Measurements from ENCODE around the gene SGPL1. TPM values are rescaled to one million over a fixed set of nuclear protein-coding genes. Genes with fewer than 3 reads are reported as not detected.
"Not testable (repeated sequence)": the region's sequence is repeated elsewhere in the genome, so short reads cannot be mapped to it uniquely, and the experiment has no call there.

The SGPL1 gene
- total RNA-seq, 4 donors from 2014 or later = 58.0 to 120 (median 74.0) TPM

DNA sequence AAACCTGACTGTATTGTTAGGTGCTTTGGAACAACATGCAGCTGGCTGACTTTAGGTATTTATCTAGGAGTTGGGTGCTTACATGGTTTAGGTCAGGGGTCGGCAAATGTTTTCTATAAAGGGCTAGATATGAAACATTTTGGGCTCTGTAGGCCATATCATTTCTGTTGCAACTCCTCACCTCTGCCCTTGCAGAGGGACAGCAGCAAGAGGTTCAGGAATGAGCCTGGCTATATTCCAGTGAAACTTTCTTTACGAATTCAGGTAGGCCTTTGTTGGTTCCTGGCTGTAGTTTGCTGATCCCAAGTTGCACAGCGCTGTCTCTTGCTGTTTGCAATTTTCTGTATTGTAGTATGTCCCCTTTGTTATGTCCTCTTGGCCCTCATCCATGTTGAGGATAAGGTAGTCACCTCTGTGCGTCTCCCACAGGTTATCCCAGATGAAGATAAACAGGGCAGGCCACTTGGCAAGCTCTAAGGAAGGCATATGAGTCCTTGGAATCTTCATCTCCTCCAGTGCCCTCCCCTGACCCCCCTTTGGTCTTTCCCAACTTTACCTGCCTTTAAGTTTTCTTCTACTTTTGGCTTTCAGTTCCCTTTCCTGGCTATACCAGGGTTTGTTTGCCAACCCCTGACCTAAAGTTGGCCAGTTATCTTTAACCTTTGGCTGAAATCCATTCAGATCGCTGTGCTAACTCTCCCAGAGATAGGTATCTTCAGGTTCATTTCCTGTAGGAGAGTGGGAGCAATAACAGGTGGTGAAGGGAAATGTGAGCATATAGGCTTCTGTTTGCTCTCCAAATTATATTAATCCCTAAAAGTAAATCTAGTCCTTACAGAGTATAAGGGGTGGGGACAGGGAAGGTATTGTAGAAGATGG lies 36.1 kb downstream of the SGPL1 start:
- DNase-seq (ENCODE audit: low spot score in 2 of 2) = no peak
- TF ChIP-seq POLR2A (IDR thresholded peaks at IDR 0.05) = no peak
- TF ChIP-seq, protein P1, sequence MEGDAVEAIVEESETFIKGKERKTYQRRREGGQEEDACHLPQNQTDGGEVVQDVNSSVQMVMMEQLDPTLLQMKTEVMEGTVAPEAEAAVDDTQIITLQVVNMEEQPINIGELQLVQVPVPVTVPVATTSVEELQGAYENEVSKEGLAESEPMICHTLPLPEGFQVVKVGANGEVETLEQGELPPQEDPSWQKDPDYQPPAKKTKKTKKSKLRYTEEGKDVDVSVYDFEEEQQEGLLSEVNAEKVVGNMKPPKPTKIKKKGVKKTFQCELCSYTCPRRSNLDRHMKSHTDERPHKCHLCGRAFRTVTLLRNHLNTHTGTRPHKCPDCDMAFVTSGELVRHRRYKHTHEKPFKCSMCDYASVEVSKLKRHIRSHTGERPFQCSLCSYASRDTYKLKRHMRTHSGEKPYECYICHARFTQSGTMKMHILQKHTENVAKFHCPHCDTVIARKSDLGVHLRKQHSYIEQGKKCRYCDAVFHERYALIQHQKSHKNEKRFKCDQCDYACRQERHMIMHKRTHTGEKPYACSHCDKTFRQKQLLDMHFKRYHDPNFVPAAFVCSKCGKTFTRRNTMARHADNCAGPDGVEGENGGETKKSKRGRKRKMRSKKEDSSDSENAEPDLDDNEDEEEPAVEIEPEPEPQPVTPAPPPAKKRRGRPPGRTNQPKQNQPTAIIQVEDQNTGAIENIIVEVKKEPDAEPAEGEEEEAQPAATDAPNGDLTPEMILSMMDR (IDR thresholded peaks at IDR 0.05) = no peak
- intact Hi-C loops (cut with DNase I; ENCODE audit: low total_unique reads) = no loop called here
- WGBS, 2 donors = 69 to 77% methylated on average over 5 of the region's 5 CpGs
- no peak overlapping the region for H3K4me3 ChIP-seq (ENCODE audit: low read depth, poor library complexity, severe bottlenecking)

DNA sequence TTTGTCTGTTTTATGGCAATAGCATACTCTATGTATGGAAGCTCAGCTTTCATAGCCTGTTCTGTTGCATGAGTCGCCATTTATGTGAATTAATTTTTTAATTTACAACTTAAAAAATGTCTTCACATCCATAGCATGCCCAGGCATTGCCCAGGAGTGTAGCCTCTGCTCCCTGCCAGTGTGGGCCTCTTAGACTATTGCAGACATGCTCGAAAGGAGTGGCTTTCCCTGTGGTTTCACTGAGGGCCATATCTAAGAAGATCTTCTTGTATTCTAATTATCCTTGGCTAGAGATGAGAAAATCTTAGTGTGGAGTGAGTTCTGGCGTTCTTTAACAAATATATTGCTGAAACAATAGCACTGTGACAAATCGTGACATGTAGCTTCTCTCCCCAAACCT lies 37.3 kb downstream of the SGPL1 start:
- DNase-seq (ENCODE audit: low spot score in 2 of 2) = no peak
- no peak for TF ChIP-seq POLR2A (IDR thresholded peaks at IDR 0.05)
- TF ChIP-seq, protein P1 (IDR thresholded peaks at IDR 0.05) = no peak
- H3K4me3 ChIP-seq (ENCODE audit: low read depth, poor library complexity, severe bottlenecking) = no peak overlapping the region
- intact Hi-C loops (cut with DNase I; ENCODE audit: low total_unique reads) = no loop called here
- 47 to 63% methylated on average over 4 of the region's 4 CpGs for WGBS, 2 donors

DNA sequence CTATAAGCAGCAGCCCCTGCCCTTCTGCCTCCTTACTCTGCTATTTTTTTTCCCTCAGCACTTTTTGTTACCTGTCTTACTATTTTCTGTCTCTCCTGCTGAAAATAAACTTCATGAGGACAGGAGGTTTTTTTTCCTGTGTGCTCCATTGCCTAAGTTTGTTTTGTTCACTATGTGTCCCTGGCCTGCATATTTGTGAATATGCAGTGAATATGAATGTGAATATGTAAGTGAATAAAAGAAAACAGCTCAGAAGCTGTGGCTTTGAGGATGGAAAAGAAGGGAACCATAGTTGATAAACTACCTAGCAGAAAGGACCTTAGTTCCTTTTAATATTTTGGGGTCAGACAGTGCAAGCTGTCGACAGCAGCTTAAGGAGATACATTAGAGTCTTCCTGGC lies 37.7 kb downstream of the SGPL1 start:
- intact Hi-C loops (cut with DNase I; ENCODE audit: low total_unique reads) = no loop called here
- TF ChIP-seq POLR2A (IDR thresholded peaks at IDR 0.05) = no peak
- TF ChIP-seq, protein P1 (IDR thresholded peaks at IDR 0.05) = no peak
- DNase-seq (ENCODE audit: low spot score in 2 of 2) = no peak
- no peak overlapping the region for H3K4me3 ChIP-seq (ENCODE audit: low read depth, poor library complexity, severe bottlenecking)
- 74 to 87% methylated on average over 1 of the region's 1 CpG for WGBS, 2 donors

DNA sequence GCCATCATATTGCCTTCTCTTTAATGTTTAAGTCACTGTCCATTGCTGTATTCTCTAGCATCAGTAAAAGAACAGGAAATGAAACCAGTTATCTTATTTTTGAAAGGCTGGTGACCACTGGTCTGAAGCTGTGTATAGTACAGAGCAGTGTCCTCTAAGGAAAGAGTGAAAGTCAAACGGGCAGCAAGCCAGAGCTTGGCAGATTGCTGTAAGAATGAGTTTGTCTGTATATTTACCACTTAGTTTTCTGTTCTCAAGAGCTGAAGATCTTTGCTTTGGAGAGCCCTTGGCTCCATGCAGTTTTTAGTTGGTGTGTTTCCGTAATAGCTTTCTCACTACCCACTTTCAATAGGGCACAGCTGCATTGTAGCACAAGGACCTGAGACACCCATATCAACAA lies 40.7 kb downstream of the SGPL1 start:
- no peak overlapping the region for H3K4me3 ChIP-seq (ENCODE audit: low read depth, poor library complexity, severe bottlenecking)
- no peak for DNase-seq (ENCODE audit: low spot score in 2 of 2)
- WGBS, 2 donors = 79 to 83% methylated on average over 2 of the region's 2 CpGs
- TF ChIP-seq POLR2A (IDR thresholded peaks at IDR 0.05) = no peak
- TF ChIP-seq, protein P1 (IDR thresholded peaks at IDR 0.05) = no peak
- intact Hi-C loops (cut with DNase I; ENCODE audit: low total_unique reads) = no loop called here

DNA sequence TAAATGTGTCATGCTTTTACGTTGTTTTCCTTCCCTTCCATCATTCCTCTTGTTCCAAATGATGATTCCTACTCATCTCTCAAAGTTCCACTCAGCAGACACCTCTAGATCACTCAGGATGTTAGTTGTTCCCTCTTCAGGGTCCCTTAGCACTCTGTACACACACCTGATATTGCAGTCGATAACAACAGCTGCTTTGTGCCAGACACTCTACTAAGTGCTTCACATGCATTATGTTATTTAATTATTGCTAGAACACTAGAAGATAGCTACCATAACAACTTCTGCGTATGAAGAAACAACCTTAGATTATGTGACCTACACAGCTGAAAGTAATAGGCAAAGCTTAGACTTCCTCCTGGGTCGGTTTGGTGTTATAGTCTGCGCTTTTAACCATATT lies 43.0 kb downstream of the SGPL1 start:
- DNase-seq (ENCODE audit: low spot score in 2 of 2) = no peak
- intact Hi-C loops (cut with DNase I; ENCODE audit: low total_unique reads) = no loop called here
- no peak for TF ChIP-seq POLR2A (IDR thresholded peaks at IDR 0.05)
- TF ChIP-seq, protein P1 (IDR thresholded peaks at IDR 0.05) = no peak
- 87 to 92% methylated on average over 5 of the region's 5 CpGs for WGBS, 2 donors
- no peak overlapping the region for H3K4me3 ChIP-seq (ENCODE audit: low read depth, poor library complexity, severe bottlenecking)

DNA sequence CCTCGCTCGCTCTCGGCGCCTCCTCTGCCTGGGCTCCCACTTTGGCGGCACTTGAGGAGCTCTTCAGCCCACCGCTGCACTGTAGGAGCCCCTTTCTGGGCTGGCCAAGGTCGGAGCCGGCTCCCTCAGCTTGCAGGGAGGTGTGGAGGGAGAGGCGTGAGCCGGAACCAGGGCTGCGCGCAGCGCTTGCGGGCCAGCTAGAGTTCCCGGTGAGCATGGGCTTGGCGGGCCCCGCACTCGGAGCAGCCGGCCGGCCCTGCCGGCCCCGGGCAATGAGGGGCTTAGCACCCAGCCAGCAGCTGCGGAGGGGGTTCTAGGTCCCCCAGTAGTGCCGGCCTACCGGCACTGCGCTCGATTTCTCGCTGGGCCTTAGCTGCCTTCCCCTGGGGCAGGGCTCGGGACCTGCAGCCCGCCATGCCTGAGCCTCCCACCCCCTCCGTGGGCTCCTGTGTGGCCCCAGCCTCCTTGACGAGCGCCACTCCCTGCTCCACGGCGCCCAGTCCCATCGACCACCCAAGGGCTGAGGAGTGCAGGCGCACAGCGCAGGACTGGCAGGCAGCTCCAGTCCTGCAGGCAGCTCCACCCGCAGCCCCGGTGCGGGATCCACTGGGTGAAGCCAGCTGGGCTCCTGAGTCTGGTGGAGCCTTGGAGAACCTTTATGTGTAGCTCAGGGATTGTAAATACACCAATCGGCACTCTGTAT lies 45.9 kb downstream of the SGPL1 start:
- DNase-seq (ENCODE audit: low spot score in 2 of 2) = not testable (repeated sequence)

More for the DNA sequence above, 45.9 kb downstream of the SGPL1 start:
- intact Hi-C loops (cut with DNase I; ENCODE audit: low total_unique reads) = loop anchor here (5.0 kb wide), 1 partner anchor 374 kb away; no protein-coding TSS in a partner anchor
- WGBS, 2 donors = 97% methylated on average over 35 to 42 of the region's 42 CpGs
- not testable (repeated sequence) for H3K4me3 ChIP-seq (ENCODE audit: low read depth, poor library complexity, severe bottlenecking)
